Measurements from ENCODE around the gene ZDHHC7.

The ZDHHC7 gene

GRCh38 chr16:85007496-85008214 is 3.7 kb downstream of the ZDHHC7 start:
- DNase-seq (ENCODE audit: extremely low read depth, low read depth), result no peak
- no peak for TF ChIP-seq CTCF (IDR thresholded peaks at IDR 0.05; ENCODE audit: low read depth, low read length)

- TF ChIP-seq CTCF (IDR thresholded peaks at IDR 0.05; ENCODE audit: low read depth, low read length), result no peak
- peak; percentile 38 for DNase-seq (ENCODE audit: extremely low read depth, low read depth)
Observed at GRCh38 chr16:85006639-85007038, 4.7 kb downstream of the ZDHHC7 start.

GRCh38 chr16:85005285-85006069 is 5.9 kb downstream of the ZDHHC7 start:
- TF ChIP-seq CTCF (IDR thresholded peaks at IDR 0.05; ENCODE audit: low read depth, low read length), result no peak
- peak; percentile 35 for DNase-seq (ENCODE audit: extremely low read depth, low read depth)

- TF ChIP-seq CTCF (IDR thresholded peaks at IDR 0.05; ENCODE audit: low read depth, low read length), result no peak
- peak; percentile 35 for DNase-seq (ENCODE audit: extremely low read depth, low read depth)
Observed at GRCh38 chr16:85004587-85005205, 6.6 kb downstream of the ZDHHC7 start.

- TF ChIP-seq CTCF (IDR thresholded peaks at IDR 0.05; ENCODE audit: low read depth, low read length), result no peak
- no peak for DNase-seq (ENCODE audit: extremely low read depth, low read depth)
Observed at GRCh38 chr16:85003725-85004586, 7.4 kb downstream of the ZDHHC7 start.

- TF ChIP-seq CTCF (IDR thresholded peaks at IDR 0.05; ENCODE audit: low read depth, low read length), result no peak
- DNase-seq (ENCODE audit: extremely low read depth, low read depth), result no peak
Observed at GRCh38 chr16:85003076-85003475, 8.3 kb downstream of the ZDHHC7 start.
